ENCODE measurements around the gene PAX5. TPM values are rescaled to one million over a fixed set of nuclear protein-coding genes. Genes with fewer than 3 reads are reported as not detected.
"Not testable (repeated sequence)": the region's sequence is repeated elsewhere in the genome, so short reads cannot be mapped to it uniquely, and the experiment has no call there.

PAX5 gene
- total RNA-seq, result 10 to 100 TPM in 1 of 4 donors, 1 to 10 TPM in 1, under 1 TPM in 1, not detected in 1; 0.95 to 61.9 (median 3.6) TPM

- Histone ChIP-seq H3K9me3 (no peaks in the 10 kb centered on the region), H3K36me3 (no peaks in the 10 kb centered on the region), H3K4me1 (peaks cover 0 to 48% (median 14%) of the 10 kb centered on the region in 4 donors), H3K27ac (peak within 1 kb of the TSS in 2 of 4 donors; percentile 83 to 93), H3K27me3 (peaks cover 0 to 65% of the 10 kb centered on the region in 2 donors), H3K4me3 (peak within 1 kb of the TSS; percentile 20 to 58 (median 31))
- TF ChIP-seq POLR2A (IDR thresholded peaks at IDR 0.05) (no peak), CTCF (IDR thresholded peaks at IDR 0.05) (no peak)
- peak in 2 of 3 donors; percentile 71 to 79 for DNase-seq
Observed at GRCh38 chr9:37033682-37034304, at the start of gene PAX5. Gene PAX5, minus strand, starts transcription at chr9:37034268. Its CDS starts 237 bp downstream, at chr9:37034031.

- H3K27me3 ChIP-seq, result no peaks in the 10 kb centered on the region
- peaks cover 0 to 23% (median 0%) of the 10 kb centered on the region in 3 donors for H3K36me3 ChIP-seq
- TF ChIP-seq POLR2A (IDR thresholded peaks at IDR 0.05), result no peak
- no peak for TF ChIP-seq CTCF (IDR thresholded peaks at IDR 0.05)
- H3K4me1 ChIP-seq, result peaks cover 0 to 18% (median 0%) of the 10 kb centered on the region in 4 donors
- no peak for DNase-seq
- H3K4me3 ChIP-seq, result no peak overlapping the region
- H3K9me3 ChIP-seq, result no peaks in the 10 kb centered on the region
- H3K27ac ChIP-seq, result no peak overlapping the region
Observed at GRCh38 chr9:37083654-37084053, 49.6 kb upstream of the PAX5 start.

DNA sequence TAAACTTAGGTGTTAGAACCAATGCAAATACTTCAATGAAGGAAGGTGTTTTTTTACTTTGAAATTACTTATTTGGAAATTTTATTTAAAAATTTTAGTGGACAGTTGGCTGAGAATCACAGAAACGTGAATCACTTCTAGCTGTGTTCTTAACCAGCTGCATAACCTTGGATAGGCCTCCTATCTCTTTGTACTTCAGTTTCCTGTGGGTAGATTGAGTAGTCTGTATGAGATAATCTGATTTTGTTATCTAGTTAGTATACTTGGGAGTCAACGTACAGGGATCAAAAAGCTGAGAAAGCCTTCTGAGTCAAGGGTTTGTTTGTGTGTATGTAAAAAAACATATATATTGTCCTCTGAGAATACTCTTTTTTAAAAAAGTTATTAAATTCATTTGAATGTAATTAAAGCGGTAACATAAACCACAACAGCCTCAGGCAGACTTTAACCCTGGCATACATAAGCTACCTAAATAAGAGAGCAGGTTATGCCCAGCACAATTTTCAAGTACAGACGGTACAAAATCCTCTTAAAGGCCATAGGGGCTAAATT lies 48.2 kb upstream of the PAX5 start:
- Histone ChIP-seq H3K36me3 (peaks cover 0 to 10% (median 0%) of the 10 kb centered on the region in 3 donors), H3K27me3 (no peaks in the 10 kb centered on the region), H3K4me3 (no peak overlapping the region), H3K9me3 (no peaks in the 10 kb centered on the region), H3K27ac (no peak overlapping the region), H3K4me1 (peaks cover 0 to 18% (median 0%) of the 10 kb centered on the region in 4 donors)
- no peak for DNase-seq
- TF ChIP-seq CTCF (IDR thresholded peaks at IDR 0.05) (no peak), POLR2A (IDR thresholded peaks at IDR 0.05) (no peak)

DNA sequence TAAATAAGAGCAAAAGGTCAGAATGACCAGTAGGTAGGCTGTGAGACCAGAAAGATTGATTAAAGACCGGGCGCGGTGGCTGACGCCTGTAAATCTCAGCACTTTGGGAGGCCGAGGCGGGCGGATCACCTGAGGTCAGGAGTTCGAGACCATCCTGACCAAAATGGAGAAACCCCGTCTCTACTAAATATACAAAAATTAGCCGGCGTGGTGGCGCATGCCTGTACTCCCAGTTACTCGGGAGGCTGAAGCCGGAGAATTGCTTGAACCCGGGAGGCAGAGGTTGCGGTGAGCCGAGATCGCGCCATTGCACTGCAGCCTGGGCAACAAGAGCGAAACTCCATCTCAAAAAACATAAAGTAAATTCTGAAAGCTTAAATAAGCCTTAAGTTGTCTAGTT lies 47.4 kb upstream of the PAX5 start:
- DNase-seq, H3K27ac ChIP-seq, H3K36me3 ChIP-seq, H3K27me3 ChIP-seq, H3K4me3 ChIP-seq, H3K9me3 ChIP-seq: not testable (repeated sequence)
- peaks cover 0 to 18% (median 0%) of the 10 kb centered on the region in 4 donors for H3K4me1 ChIP-seq

DNA sequence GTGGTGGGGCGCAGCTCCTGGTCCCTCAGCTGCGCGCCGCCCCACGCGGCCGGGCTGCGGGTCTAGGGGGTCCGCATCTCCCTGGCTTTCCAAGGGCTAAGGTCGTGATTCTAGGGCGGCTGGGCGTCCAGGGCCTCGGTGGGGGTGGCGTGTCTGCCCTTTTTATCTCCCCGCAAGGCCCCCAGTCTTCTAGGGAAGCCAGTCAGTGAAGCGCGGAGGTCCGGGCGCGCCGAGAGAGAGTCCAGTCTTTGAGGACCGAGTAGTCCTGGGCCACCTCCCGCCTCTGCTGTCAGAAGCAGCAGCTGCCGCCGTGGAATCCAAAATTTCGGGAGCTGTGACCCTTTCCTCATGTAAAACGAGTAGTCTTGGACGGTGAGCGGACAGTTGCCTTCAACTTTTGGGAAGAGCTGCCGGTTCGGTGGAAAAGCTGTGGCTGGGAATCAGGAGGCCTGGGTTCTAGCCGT lies 46.1 kb upstream of the PAX5 start:
- Histone ChIP-seq H3K4me3 (peak overlapping the region; percentile 69 to 91 (median 82)), H3K27ac (peak overlapping the region; percentile 79 to 96 (median 89)), H3K4me1 (peaks cover 0 to 18% (median 0%) of the 10 kb centered on the region in 4 donors)
- peak in 2 of 3 donors; percentile 35 to 67 for DNase-seq
- not testable (repeated sequence) for H3K36me3 ChIP-seq, H3K27me3 ChIP-seq, H3K9me3 ChIP-seq

GRCh38 chr9:37079370-37080164 lies 45.5 kb upstream of the PAX5 start:
- Histone ChIP-seq H3K4me1 (peaks cover 0 to 18% (median 0%) of the 10 kb centered on the region in 4 donors), H3K27me3 (no peaks in the 10 kb centered on the region), H3K4me3 (peak overlapping the region; percentile 69 to 91 (median 82)), H3K9me3 (no peaks in the 10 kb centered on the region), H3K36me3 (no peaks in the 10 kb centered on the region), H3K27ac (peak overlapping the region; percentile 79 to 96 (median 89))
- peak; percentile 94 to 98 (median 95) for DNase-seq
- TF ChIP-seq CTCF (IDR thresholded peaks at IDR 0.05) (no peak), POLR2A (IDR thresholded peaks at IDR 0.05) (peak; percentile 79 to 83)

GRCh38 chr9:37074790-37075189 lies 40.7 kb upstream of the PAX5 start:
- not testable (repeated sequence) for H3K36me3 ChIP-seq, H3K9me3 ChIP-seq, H3K4me3 ChIP-seq, DNase-seq, H3K27me3 ChIP-seq, H3K4me1 ChIP-seq, H3K27ac ChIP-seq
